Measurements from ENCODE around the gene PDGFC. TPM values are rescaled to one million over a fixed set of nuclear protein-coding genes. Genes with fewer than 3 reads are reported as not detected.

PDGFC gene
- total RNA-seq, 1 experiment from 2014 or later = 33.1 TPM

GRCh38 chr4:156949373-156949814 lies 22.2 kb downstream of the PDGFC start:
- Histone ChIP-seq H3K79me2 (ENCODE audit: low read depth) (no peaks in the 10 kb centered on the region), H3K9me3 (ENCODE audit: insufficient read depth, low read depth) (no peaks in the 10 kb centered on the region), H3K4me2 (peak overlapping the region; percentile 22; the same call in 1 of the 2 replicates), H2AFZ (no peak overlapping the region; the same call in 1 of the 2 replicates), H3K9me2 (ENCODE audit: insufficient read depth) (no peaks in the 10 kb centered on the region), H3K27me3 (ENCODE audit: insufficient read depth, low read depth) (no peaks in the 10 kb centered on the region), H3K36me3 (ENCODE audit: low read depth) (no peaks in the 10 kb centered on the region), H3K4me3 (no peak overlapping the region), H4K20me1 (ENCODE audit: insufficient read depth) (no peaks in the 10 kb centered on the region), H3F3A (ENCODE audit: insufficient read depth, low read depth) (peaks cover 10% of the 10 kb centered on the region; the same call in 1 of the 2 replicates), H3K27ac (peak overlapping the region; percentile 65), H3K4me1 (replicated peaks; ENCODE audit: insufficient read depth) (peaks cover 14% of the 10 kb centered on the region; the same call in 1 of the 2 replicates)
- intact Hi-C loops (cut with micrococcal nuclease; ENCODE audit: unreplicated experiment) = loop anchor here (2.0 to 5.0 kb wide), 2 partner anchors 19 to 177 kb away; no protein-coding TSS in a partner anchor
- ChIA-PET CTCF (interaction anchor here (0.6 kb wide), 1 partner anchor 14 kb away, joined by 8 read pairs; no protein-coding TSS in a partner anchor), POLR2A (ENCODE audit: unreplicated experiment) (interaction anchor here (0.6 to 0.7 kb wide), 2 partner anchors 7 to 13 kb away, joined by 5 to 6 read pairs; no protein-coding TSS in a partner anchor)
- no peak for TF ChIP-seq EZH2 (IDR thresholded peaks at IDR 0.05; ENCODE audit: low read depth)
- no peak for TF ChIP-seq CTCF (conservative IDR thresholded peaks at IDR 0.05)
- peak in 1 of 2 experiments; percentile 71 for DNase-seq
- BruUV-seq (replicated peaks) = no TSS peak

GRCh38 chr4:156948738-156949137 lies 22.9 kb downstream of the PDGFC start:
- no peaks in the 10 kb centered on the region for H3K9me2 ChIP-seq (ENCODE audit: insufficient read depth)
- H3K9me3 ChIP-seq (ENCODE audit: insufficient read depth, low read depth) = no peaks in the 10 kb centered on the region
- no peak overlapping the region for H2AFZ ChIP-seq
- no peaks in the 10 kb centered on the region for H4K20me1 ChIP-seq (ENCODE audit: insufficient read depth)
- intact Hi-C loops (cut with micrococcal nuclease; ENCODE audit: unreplicated experiment) = loop anchor here (2.0 to 5.0 kb wide), 2 partner anchors 18 to 176 kb away; no protein-coding TSS in a partner anchor
- H3K79me2 ChIP-seq (ENCODE audit: low read depth) = no peaks in the 10 kb centered on the region
- peaks cover 14% of the 10 kb centered on the region; the same call in 1 of the 2 replicates for H3K4me1 ChIP-seq (replicated peaks; ENCODE audit: insufficient read depth)
- CTCF ChIA-PET = no interaction called here
- H3K4me2 ChIP-seq = no peak overlapping the region
- H3F3A ChIP-seq (ENCODE audit: insufficient read depth, low read depth) = peaks cover 10% of the 10 kb centered on the region; the same call in 1 of the 2 replicates
- POLR2A ChIA-PET (ENCODE audit: unreplicated experiment) = no interaction called here
- BruUV-seq (replicated peaks) = no TSS peak
- no peaks in the 10 kb centered on the region for H3K27me3 ChIP-seq (ENCODE audit: insufficient read depth, low read depth)
- H3K36me3 ChIP-seq (ENCODE audit: low read depth) = no peaks in the 10 kb centered on the region
- no peak overlapping the region for H3K4me3 ChIP-seq
- DNase-seq = no peak
- TF ChIP-seq CTCF (conservative IDR thresholded peaks at IDR 0.05) = no peak
- TF ChIP-seq EZH2 (IDR thresholded peaks at IDR 0.05; ENCODE audit: low read depth) = no peak
- peak overlapping the region; percentile 65; the same call in 1 of the 2 replicates for H3K27ac ChIP-seq

- Histone ChIP-seq H3K27me3 (ENCODE audit: insufficient read depth, low read depth) (no peaks in the 10 kb centered on the region), H4K20me1 (ENCODE audit: insufficient read depth) (no peaks in the 10 kb centered on the region), H3K4me1 (replicated peaks; ENCODE audit: insufficient read depth) (peaks cover 14% of the 10 kb centered on the region; the same call in 1 of the 2 replicates), H3K9me2 (ENCODE audit: insufficient read depth) (no peaks in the 10 kb centered on the region), H3K79me2 (ENCODE audit: low read depth) (no peaks in the 10 kb centered on the region), H3F3A (ENCODE audit: insufficient read depth, low read depth) (peaks cover 10% of the 10 kb centered on the region; the same call in 1 of the 2 replicates), H2AFZ (no peak overlapping the region), H3K4me2 (no peak overlapping the region), H3K36me3 (ENCODE audit: low read depth) (no peaks in the 10 kb centered on the region), H3K4me3 (no peak overlapping the region), H3K27ac (no peak overlapping the region), H3K9me3 (ENCODE audit: insufficient read depth, low read depth) (no peaks in the 10 kb centered on the region)
- no TSS peak for BruUV-seq (replicated peaks)
- no peak for DNase-seq
- POLR2A ChIA-PET (ENCODE audit: unreplicated experiment) = no interaction called here
- TF ChIP-seq EZH2 (IDR thresholded peaks at IDR 0.05; ENCODE audit: low read depth) = no peak
- TF ChIP-seq CTCF (conservative IDR thresholded peaks at IDR 0.05) = no peak
- CTCF ChIA-PET = interaction anchor here (1.8 kb wide), 1 partner anchor 473 kb away, joined by 4 read pairs; no protein-coding TSS in a partner anchor
- intact Hi-C loops (cut with micrococcal nuclease; ENCODE audit: unreplicated experiment) = loop anchor here (2.0 to 5.0 kb wide), 2 partner anchors 17 to 176 kb away; no protein-coding TSS in a partner anchor
These were observed 23.5 kb downstream of the PDGFC start for GRCh38 chr4:156948133-156948532.

All from PC-9 (cell line).